Measurements from ENCODE around the gene NHEJ1. TPM values are rescaled to one million over a fixed set of nuclear protein-coding genes. Genes with fewer than 3 reads are reported as not detected.

The NHEJ1 gene
- total and polyA plus RNA-seq, 4 donors: 6.1 to 13.5 (median 9.9) TPM

DNA sequence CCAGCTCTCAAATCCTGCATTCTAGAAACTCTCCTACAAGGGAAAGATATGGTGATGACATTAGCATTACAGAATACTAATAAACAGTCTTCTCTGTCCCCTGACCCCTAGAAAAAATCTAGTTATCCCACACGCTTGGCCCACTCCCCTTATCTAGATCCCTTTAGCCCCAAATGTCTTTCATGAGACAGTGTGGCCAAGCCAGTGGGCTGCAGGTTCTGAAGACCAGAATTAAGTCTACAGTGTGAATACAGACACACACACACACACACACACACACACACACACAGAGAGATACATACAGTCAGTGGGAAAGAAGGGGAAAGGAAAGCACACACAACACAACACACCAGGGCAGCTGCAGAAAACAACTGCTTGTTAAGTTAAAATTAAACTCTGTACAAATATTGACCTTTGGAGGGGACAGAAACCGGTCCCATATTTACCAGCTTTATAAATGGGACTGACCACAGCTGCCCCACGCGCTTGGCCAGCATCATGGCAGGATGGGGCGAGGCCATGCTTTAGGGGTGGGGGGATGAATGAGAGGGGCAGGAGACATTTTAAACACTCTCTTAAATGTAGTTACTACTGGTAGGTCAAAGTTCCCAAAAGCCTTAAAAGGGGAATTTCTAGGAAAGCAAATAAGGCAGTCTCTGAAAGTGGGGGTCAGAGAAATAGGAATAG is 49.1 kb downstream of the NHEJ1 start:
- Histone ChIP-seq H3K9ac (ENCODE audit: low read depth in 1 of 2, low read length in 2 of 2) (peak overlapping the region in 1 of 2 donors; percentile 62), H3K4me3 (ENCODE audit: low read depth in 1 of 3, low read length in 3 of 3) (no peak overlapping the region), H3K36me3 (ENCODE audit: control insufficient read depth in 4 of 4, insufficient read depth in 3 of 4, low read depth in 1 of 4, low read length in 3 of 4) (no peaks in the 10 kb centered on the region), H3K27me3 (ENCODE audit: control insufficient read depth in 4 of 4, insufficient read depth in 4 of 4, low read length in 3 of 4) (no peaks in the 10 kb centered on the region), H3K9me3 (ENCODE audit: control insufficient read depth in 4 of 4, low read length in 3 of 4) (no peaks in the 10 kb centered on the region), H3K27ac (ENCODE audit: low read depth in 1 of 2, low read length in 2 of 2) (peak overlapping the region; percentile 79 to 87), H3K4me1 (ENCODE audit: control insufficient read depth in 4 of 4, insufficient read depth in 4 of 4, low read length in 3 of 4) (peaks cover 4 to 44% (median 22%) of the 10 kb centered on the region in 4 donors)
- TF ChIP-seq HNF4A (conservative IDR thresholded peaks at IDR 0.05) (peak; percentile 59 to 61), TAF1 (conservative IDR thresholded peaks at IDR 0.05) (no peak), SP1 (IDR thresholded peaks at IDR 0.05) (peak; percentile 76), FOXA1 (IDR thresholded peaks at IDR 0.05) (peak; percentile 96), RXRA (IDR thresholded peaks at IDR 0.05) (peak; percentile 36 to 64), FOXA2 (IDR thresholded peaks at IDR 0.05) (peak; percentile 98), JUND (IDR thresholded peaks at IDR 0.05) (peak in 1 of 2 donors; percentile 56), YY1 (IDR thresholded peaks at IDR 0.05) (peak; percentile 89), GABPA (IDR thresholded peaks at IDR 0.05 in 1 of 2, conservative IDR thresholded peaks at IDR 0.05 in 1 of 2) (no peak), RAD21 (IDR thresholded peaks at IDR 0.05) (peak in 1 of 2 donors; percentile 43), EGR1 (IDR thresholded peaks at IDR 0.05; ENCODE audit: low read depth in 2 of 2) (no peak), NR2F2 (IDR thresholded peaks at IDR 0.05) (no peak), HNF4G (IDR thresholded peaks at IDR 0.05) (no peak)
- TF ChIP-seq, protein P1, sequence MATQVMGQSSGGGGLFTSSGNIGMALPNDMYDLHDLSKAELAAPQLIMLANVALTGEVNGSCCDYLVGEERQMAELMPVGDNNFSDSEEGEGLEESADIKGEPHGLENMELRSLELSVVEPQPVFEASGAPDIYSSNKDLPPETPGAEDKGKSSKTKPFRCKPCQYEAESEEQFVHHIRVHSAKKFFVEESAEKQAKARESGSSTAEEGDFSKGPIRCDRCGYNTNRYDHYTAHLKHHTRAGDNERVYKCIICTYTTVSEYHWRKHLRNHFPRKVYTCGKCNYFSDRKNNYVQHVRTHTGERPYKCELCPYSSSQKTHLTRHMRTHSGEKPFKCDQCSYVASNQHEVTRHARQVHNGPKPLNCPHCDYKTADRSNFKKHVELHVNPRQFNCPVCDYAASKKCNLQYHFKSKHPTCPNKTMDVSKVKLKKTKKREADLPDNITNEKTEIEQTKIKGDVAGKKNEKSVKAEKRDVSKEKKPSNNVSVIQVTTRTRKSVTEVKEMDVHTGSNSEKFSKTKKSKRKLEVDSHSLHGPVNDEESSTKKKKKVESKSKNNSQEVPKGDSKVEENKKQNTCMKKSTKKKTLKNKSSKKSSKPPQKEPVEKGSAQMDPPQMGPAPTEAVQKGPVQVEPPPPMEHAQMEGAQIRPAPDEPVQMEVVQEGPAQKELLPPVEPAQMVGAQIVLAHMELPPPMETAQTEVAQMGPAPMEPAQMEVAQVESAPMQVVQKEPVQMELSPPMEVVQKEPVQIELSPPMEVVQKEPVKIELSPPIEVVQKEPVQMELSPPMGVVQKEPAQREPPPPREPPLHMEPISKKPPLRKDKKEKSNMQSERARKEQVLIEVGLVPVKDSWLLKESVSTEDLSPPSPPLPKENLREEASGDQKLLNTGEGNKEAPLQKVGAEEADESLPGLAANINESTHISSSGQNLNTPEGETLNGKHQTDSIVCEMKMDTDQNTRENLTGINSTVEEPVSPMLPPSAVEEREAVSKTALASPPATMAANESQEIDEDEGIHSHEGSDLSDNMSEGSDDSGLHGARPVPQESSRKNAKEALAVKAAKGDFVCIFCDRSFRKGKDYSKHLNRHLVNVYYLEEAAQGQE (IDR thresholded peaks at IDR 0.05): peak; percentile 77
- TF ChIP-seq, protein P2, sequence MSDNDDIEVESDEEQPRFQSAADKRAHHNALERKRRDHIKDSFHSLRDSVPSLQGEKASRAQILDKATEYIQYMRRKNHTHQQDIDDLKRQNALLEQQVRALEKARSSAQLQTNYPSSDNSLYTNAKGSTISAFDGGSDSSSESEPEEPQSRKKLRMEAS (IDR thresholded peaks at IDR 0.05): peak; percentile 69
- TF ChIP-seq, protein P3, sequence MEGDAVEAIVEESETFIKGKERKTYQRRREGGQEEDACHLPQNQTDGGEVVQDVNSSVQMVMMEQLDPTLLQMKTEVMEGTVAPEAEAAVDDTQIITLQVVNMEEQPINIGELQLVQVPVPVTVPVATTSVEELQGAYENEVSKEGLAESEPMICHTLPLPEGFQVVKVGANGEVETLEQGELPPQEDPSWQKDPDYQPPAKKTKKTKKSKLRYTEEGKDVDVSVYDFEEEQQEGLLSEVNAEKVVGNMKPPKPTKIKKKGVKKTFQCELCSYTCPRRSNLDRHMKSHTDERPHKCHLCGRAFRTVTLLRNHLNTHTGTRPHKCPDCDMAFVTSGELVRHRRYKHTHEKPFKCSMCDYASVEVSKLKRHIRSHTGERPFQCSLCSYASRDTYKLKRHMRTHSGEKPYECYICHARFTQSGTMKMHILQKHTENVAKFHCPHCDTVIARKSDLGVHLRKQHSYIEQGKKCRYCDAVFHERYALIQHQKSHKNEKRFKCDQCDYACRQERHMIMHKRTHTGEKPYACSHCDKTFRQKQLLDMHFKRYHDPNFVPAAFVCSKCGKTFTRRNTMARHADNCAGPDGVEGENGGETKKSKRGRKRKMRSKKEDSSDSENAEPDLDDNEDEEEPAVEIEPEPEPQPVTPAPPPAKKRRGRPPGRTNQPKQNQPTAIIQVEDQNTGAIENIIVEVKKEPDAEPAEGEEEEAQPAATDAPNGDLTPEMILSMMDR (IDR thresholded peaks at IDR 0.05; ENCODE audit: low read depth, low read length, missing input control): no peak
- TF ChIP-seq, protein P4, sequence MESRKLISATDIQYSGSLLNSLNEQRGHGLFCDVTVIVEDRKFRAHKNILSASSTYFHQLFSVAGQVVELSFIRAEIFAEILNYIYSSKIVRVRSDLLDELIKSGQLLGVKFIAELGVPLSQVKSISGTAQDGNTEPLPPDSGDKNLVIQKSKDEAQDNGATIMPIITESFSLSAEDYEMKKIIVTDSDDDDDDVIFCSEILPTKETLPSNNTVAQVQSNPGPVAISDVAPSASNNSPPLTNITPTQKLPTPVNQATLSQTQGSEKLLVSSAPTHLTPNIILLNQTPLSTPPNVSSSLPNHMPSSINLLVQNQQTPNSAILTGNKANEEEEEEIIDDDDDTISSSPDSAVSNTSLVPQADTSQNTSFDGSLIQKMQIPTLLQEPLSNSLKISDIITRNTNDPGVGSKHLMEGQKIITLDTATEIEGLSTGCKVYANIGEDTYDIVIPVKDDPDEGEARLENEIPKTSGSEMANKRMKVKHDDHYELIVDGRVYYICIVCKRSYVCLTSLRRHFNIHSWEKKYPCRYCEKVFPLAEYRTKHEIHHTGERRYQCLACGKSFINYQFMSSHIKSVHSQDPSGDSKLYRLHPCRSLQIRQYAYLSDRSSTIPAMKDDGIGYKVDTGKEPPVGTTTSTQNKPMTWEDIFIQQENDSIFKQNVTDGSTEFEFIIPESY (IDR thresholded peaks at IDR 0.05): peak; percentile 33
- TF ChIP-seq, protein P5, sequence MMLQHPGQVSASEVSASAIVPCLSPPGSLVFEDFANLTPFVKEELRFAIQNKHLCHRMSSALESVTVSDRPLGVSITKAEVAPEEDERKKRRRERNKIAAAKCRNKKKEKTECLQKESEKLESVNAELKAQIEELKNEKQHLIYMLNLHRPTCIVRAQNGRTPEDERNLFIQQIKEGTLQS (IDR thresholded peaks at IDR 0.05): no peak
- 35% methylated on average over 5 of the region's 5 CpGs for WGBS
- DNase-seq (ENCODE audit: low spot score): no peak
